Fibroblast of lung (primary cell): ENCODE data around the gene HENMT1. TPM values are rescaled to one million over a fixed set of nuclear protein-coding genes. Genes with fewer than 3 reads are reported as not detected.

ENCODE experiments used
- DNase-seq, 2 donors: peaks; one replicate each; pipeline versions ENCODE4 v3.0.0 to v3.0.0-alpha.2; 2010; ENCODE audit warnings: low read depth in 2 of 2
- H2AFZ ChIP-seq: 2 replicates; pipeline ENCODE4 v1.5.1; 2012; ENCODE audit warnings: low read length, control low read depth, inconsistent platforms
- H3K27ac ChIP-seq: 2 replicates; pipeline ENCODE4 v1.5.1; 2011; ENCODE audit warnings: low read length, control low read depth; ENCODE audit not compliant: insufficient read depth
- H3K27me3 ChIP-seq: 2 replicates; pipeline ENCODE4 v1.5.1; 2011; ENCODE audit warnings: mild to moderate bottlenecking, low read length; ENCODE audit not compliant: control insufficient read depth, insufficient read depth
- H3K36me3 ChIP-seq: 2 replicates; pipeline ENCODE4 v1.5.1; 2011; ENCODE audit warnings: low read length; ENCODE audit not compliant: control insufficient read depth, insufficient read depth
- H3K4me1 ChIP-seq: 2 replicates; pipeline ENCODE4 v1.5.1; 2011; ENCODE audit warnings: low read length; ENCODE audit not compliant: control insufficient read depth, insufficient read depth; ENCODE audit errors: extremely low read depth
- H3K4me2 ChIP-seq: 2 replicates; pipeline ENCODE4 v1.5.1; 2011; ENCODE audit warnings: low read length, control low read depth; ENCODE audit not compliant: insufficient read depth; ENCODE audit errors: extremely low read depth
- H3K4me3 ChIP-seq, 4 experiments: fragments of 200-600 bp in 1 of 4; sonication (generic) in 1 of 4; replicated peaks in 1 of 4; 2 replicates each; pipeline ENCODE4 v1.5.1; 2011 to 2016; ENCODE audit warnings: low read length in 4 of 4, low read depth in 3 of 4, mild to moderate bottlenecking in 3 of 4, control low read depth in 2 of 4, inconsistent platforms in 1 of 4, mixed read lengths in 1 of 4; ENCODE audit not compliant: insufficient read depth in 1 of 4; ENCODE audit errors: control extremely low read depth in 1 of 4
- H3K79me2 ChIP-seq: 2 replicates; pipeline ENCODE4 v1.5.1; 2012; ENCODE audit warnings: mild to moderate bottlenecking, low read length, inconsistent platforms; ENCODE audit not compliant: control insufficient read depth, insufficient read depth
- H3K9ac ChIP-seq: 2 replicates; pipeline ENCODE4 v1.5.1; 2011; ENCODE audit warnings: mild to moderate bottlenecking, low read length, control low read depth; ENCODE audit not compliant: insufficient read depth
- H3K9me3 ChIP-seq: 2 replicates; pipeline ENCODE4 v1.5.1; 2012; ENCODE audit warnings: low read depth, low read length; ENCODE audit not compliant: control insufficient read depth, insufficient read depth
- H4K20me1 ChIP-seq: 2 replicates; pipeline ENCODE4 v1.5.1; 2011; ENCODE audit warnings: low read length; ENCODE audit not compliant: control insufficient read depth, insufficient read depth; ENCODE audit errors: extremely low read depth
- EZH2 ChIP-seq: IDR thresholded peaks from 2 replicates; pipeline ENCODE4 v1.5.1; 2012; ENCODE audit warnings: low read length, control low read depth, mild to moderate bottlenecking; ENCODE audit errors: missing control alignments
- polyA plus RNA-seq, 2 donors: library from polyadenylated mRNA; depleted of rRNA in 1 of 2; stranded (reverse) in 1 of 2; unstranded in 1 of 2; fragments of >200 nt; gene quantifications; 2 replicates each; pipeline ENCODE4 v1.2.1, GENCODE V29; 2011 to 2012; ENCODE audit warnings: missing spikeins in 1 of 2
- total RNA-seq: library from RNA; depleted of rRNA; stranded (reverse); fragments of >200 nt; gene quantifications from 2 replicates; pipeline ENCODE4 v1.2.1, GENCODE V29; 2014
- TF ChIP-seq, protein P1 (sequence below), 2 donors: IDR thresholded peaks in 1 of 2; conservative IDR thresholded peaks in 1 of 2; 1 replicate in 1 of 2; 2 replicates in 1 of 2; pipeline ENCODE4 v1.5.1; 2011 to 2012; ENCODE audit warnings: low read length in 2 of 2, control low read depth in 1 of 2, inconsistent platforms in 1 of 2, low read depth in 1 of 2, mild to moderate bottlenecking in 1 of 2

HENMT1 gene
- total and polyA plus RNA-seq, 2 donors (not counting 1 experiment from before 2014, with no cell fraction given) = 3.0 to 5.3 TPM

DNA sequence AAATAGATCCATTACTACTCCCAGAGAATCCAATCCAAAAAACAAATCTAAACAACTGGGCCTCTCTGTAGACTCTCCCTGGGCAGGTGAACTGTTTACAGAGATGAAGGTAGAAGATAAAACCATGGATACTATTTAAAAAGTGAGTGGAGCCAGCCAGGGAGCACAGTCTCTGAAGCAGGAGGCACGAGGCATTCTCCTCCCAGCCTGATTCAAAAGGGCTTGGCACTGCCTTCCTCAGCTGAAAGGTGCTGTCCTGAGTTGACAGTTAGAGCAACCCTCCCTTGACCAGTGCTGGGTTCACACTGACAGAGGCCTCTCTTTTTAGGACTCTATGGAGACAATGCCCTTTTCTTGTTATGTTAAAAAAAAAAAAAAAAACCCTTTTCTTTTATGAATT lies 36.8 kb downstream of the HENMT1 start:
- Histone ChIP-seq H3K4me1 (no peaks in the 10 kb centered on the region), H3K27me3 (no peaks in the 10 kb centered on the region), H2AFZ (no peak overlapping the region), H3K27ac (no peak overlapping the region), H3K79me2 (no peaks in the 10 kb centered on the region), H3K9me3 (no peaks in the 10 kb centered on the region), H3K9ac (no peak overlapping the region), H3K36me3 (no peaks in the 10 kb centered on the region), H3K4me3 (no peak overlapping the region), H3K4me2 (no peak overlapping the region), H4K20me1 (no peaks in the 10 kb centered on the region)
- DNase-seq = no peak
- no peak for TF ChIP-seq EZH2
- TF ChIP-seq, protein P1, sequence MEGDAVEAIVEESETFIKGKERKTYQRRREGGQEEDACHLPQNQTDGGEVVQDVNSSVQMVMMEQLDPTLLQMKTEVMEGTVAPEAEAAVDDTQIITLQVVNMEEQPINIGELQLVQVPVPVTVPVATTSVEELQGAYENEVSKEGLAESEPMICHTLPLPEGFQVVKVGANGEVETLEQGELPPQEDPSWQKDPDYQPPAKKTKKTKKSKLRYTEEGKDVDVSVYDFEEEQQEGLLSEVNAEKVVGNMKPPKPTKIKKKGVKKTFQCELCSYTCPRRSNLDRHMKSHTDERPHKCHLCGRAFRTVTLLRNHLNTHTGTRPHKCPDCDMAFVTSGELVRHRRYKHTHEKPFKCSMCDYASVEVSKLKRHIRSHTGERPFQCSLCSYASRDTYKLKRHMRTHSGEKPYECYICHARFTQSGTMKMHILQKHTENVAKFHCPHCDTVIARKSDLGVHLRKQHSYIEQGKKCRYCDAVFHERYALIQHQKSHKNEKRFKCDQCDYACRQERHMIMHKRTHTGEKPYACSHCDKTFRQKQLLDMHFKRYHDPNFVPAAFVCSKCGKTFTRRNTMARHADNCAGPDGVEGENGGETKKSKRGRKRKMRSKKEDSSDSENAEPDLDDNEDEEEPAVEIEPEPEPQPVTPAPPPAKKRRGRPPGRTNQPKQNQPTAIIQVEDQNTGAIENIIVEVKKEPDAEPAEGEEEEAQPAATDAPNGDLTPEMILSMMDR (conservative IDR thresholded peaks at IDR 0.05 in 1 of 2, IDR thresholded peaks at IDR 0.05 in 1 of 2; ENCODE audit: low read depth in 1 of 2, low read length in 2 of 2) = no peak

DNA sequence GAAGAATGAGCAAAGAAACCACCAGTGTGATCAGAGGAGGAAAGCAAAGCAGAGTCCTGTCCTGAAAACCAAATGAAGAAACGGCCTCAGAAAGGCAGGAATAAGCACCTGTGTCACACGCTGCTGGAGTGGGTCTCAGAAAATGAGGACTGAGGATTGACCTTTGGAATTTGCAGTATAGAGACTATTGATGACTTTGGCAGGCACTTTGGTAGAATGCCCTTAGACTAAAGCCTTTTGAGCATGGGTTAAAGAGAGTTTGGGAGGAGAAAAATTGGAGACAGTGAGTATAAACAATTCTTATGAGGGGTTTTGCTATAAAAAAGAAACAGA lies 43.2 kb downstream of the HENMT1 start:
- no peak overlapping the region for H3K4me3 ChIP-seq
- H3K9me3 ChIP-seq = no peaks in the 10 kb centered on the region
- H3K27ac ChIP-seq = no peak overlapping the region
- H3K4me2 ChIP-seq = no peak overlapping the region
- TF ChIP-seq, protein P1 (conservative IDR thresholded peaks at IDR 0.05 in 1 of 2, IDR thresholded peaks at IDR 0.05 in 1 of 2; ENCODE audit: low read depth in 1 of 2, low read length in 2 of 2) = no peak
- no peak for TF ChIP-seq EZH2
- H2AFZ ChIP-seq = no peak overlapping the region
- no peaks in the 10 kb centered on the region for H3K27me3 ChIP-seq
- H3K9ac ChIP-seq = no peak overlapping the region
- no peaks in the 10 kb centered on the region for H4K20me1 ChIP-seq
- no peaks in the 10 kb centered on the region for H3K4me1 ChIP-seq
- H3K79me2 ChIP-seq = no peaks in the 10 kb centered on the region
- DNase-seq = no peak
- peaks cover 1% of the 10 kb centered on the region for H3K36me3 ChIP-seq

DNA sequence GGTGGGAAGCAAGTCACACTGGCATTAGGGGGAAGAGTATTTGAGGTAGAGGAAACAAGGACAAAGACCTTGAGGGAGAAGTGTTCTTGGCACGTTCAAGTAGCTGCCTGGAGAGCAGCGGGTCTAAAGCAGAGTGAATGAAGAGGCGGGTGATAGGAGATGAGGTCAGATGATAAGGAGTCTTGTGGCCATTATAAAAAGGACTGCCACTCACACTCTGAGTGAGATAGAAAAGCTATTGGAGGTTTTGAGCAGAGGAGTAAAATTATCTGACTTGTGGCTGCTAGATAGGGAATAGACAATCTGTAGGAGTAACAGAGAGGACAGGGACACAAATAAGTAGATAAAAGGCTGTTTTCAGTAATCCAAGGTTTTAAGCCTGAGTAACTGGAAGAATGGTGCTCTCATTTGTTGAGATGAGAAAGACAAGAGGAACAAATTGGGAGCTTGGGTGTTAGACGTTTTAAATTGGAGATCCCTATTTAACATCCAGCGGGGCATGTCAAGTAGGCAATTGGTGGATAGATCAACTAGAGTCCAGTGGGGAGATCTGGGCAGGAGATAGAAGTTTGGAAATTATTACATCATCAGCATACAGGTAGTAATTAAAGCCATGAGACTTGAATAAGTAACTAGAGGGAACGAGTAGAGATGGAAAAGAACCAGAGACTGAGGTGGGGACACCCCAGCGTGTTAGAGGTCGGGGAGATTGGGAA lies 43.7 kb downstream of the HENMT1 start:
- Histone ChIP-seq H3K4me3 (no peak overlapping the region), H3K4me2 (no peak overlapping the region), H3K79me2 (no peaks in the 10 kb centered on the region), H3K27me3 (no peaks in the 10 kb centered on the region), H3K4me1 (no peaks in the 10 kb centered on the region), H2AFZ (no peak overlapping the region), H3K27ac (no peak overlapping the region), H4K20me1 (no peaks in the 10 kb centered on the region), H3K9ac (no peak overlapping the region), H3K9me3 (no peaks in the 10 kb centered on the region), H3K36me3 (peaks cover 1% of the 10 kb centered on the region)
- TF ChIP-seq, protein P1 (conservative IDR thresholded peaks at IDR 0.05 in 1 of 2, IDR thresholded peaks at IDR 0.05 in 1 of 2; ENCODE audit: low read depth in 1 of 2, low read length in 2 of 2) = no peak
- no peak for TF ChIP-seq EZH2
- DNase-seq = no peak
